NT2/D1 (cell line): ENCODE data around the gene HSD17B14.

Experiments
- SUZ12 ChIP-seq: IDR thresholded peaks from 2 replicates; pipeline ENCODE4 v1.6.1; 2011; ENCODE audit not compliant: insufficient read length, insufficient read depth; ENCODE audit errors: extremely low read depth
- YY1 ChIP-seq: IDR thresholded peaks from 2 replicates; pipeline ENCODE4 v1.6.1; 2011; ENCODE audit not compliant: insufficient read length, insufficient read depth

GRCh38 chr19:48862827-48863226 lies 26.5 kb upstream of the HSD17B14 start:
- TF ChIP-seq YY1 (no peak), SUZ12 (no peak)
